K562 (cell line): ENCODE data around the gene GIPC3. TPM values are rescaled to one million over a fixed set of nuclear protein-coding genes. Genes with fewer than 3 reads are reported as not detected.

Experiments
- ADNP ChIP-seq: fragments of 200-800 bp; sonication (Bioruptor generic); IDR thresholded peaks from 2 replicates; pipeline ENCODE4 v1.6.1; 2016; ENCODE audit warnings: missing genetic modification characterization, missing compliant biosample characterization
- BRF2 ChIP-seq: IDR thresholded peaks from 3 replicates; pipeline ENCODE4 v1.6.1; 2011; ENCODE audit warnings: borderline replicate concordance, mild to moderate bottlenecking; ENCODE audit not compliant: insufficient read length, insufficient read depth
- CCAR2 ChIP-seq: fragments of 200-400 bp; formaldehyde crosslinking; IDR thresholded peaks from 2 replicates; pipeline ENCODE4 v1.6.1; 2017; ENCODE audit warnings: mild to moderate bottlenecking, low read depth, low read length
- FIP1L1 ChIP-seq: fragments of 200-400 bp; formaldehyde crosslinking; IDR thresholded peaks from 2 replicates; pipeline ENCODE4 v1.6.1; 2018; ENCODE audit warnings: mild to moderate bottlenecking, low read depth, low read length; ENCODE audit not compliant: poor library complexity, severe bottlenecking
- KLF10 ChIP-seq: fragments of 250-450 bp; sonication (Bioruptor Pico); IDR thresholded peaks from 2 replicates; pipeline ENCODE4 v1.6.1; 2021; ENCODE audit warnings: matching md5 sums
- MAFG ChIP-seq: fragments of 450-650 bp; conservative IDR thresholded peaks from 2 replicates; pipeline ENCODE4 v1.6.1; 2016; ENCODE audit warnings: missing genetic modification characterization, missing compliant biosample characterization
- RCOR1 ChIP-seq, 2 experiments: IDR thresholded peaks; 2 replicates each; pipeline ENCODE4 v1.6.1; 2012; ENCODE audit warnings: low read depth in 2 of 2, low read length in 2 of 2, borderline replicate concordance in 1 of 2, improper control_type of control experiment in 1 of 2
- SIX5 ChIP-seq, 2 experiments: IDR thresholded peaks; 2 replicates each; pipeline ENCODE4 v1.6.1; 2011; ENCODE audit warnings: low read length in 2 of 2, borderline replicate concordance in 1 of 2, low read depth in 1 of 2, mild to moderate bottlenecking in 1 of 2, moderate library complexity in 1 of 2; ENCODE audit not compliant: insufficient read depth in 1 of 2
- SMC3 ChIP-seq: conservative IDR thresholded peaks from 2 replicates; pipeline ENCODE4 v1.6.1; 2011; ENCODE audit warnings: low read depth, low read length, improper control_type of control experiment; ENCODE audit not compliant: insufficient read depth
- TFAP4 ChIP-seq: sonication (generic); formaldehyde crosslinking; IDR thresholded peaks from 2 replicates; pipeline ENCODE4 v1.8.0; 2022; ENCODE audit warnings: missing genetic modification reagents, mild to moderate bottlenecking, moderate library complexity, borderline replicate concordance
- ZNF316 ChIP-seq: fragments of 450-650 bp; IDR thresholded peaks from 2 replicates; pipeline ENCODE4 v1.6.1; 2016
- ZNF668 ChIP-seq: fragments of 250-450 bp; sonication (Bioruptor Pico); IDR thresholded peaks from 2 replicates; pipeline ENCODE4 v1.8.0; 2022; ENCODE audit warnings: mild to moderate bottlenecking, inconsistent platforms
- polyA plus RNA-seq, 8 experiments: library from polyadenylated mRNA; depleted of rRNA in 4 of 8; stranded (reverse) in 5 of 8; unstranded in 3 of 8; fragments of >200 nt; fragmentation: Nextera tagmentation in 2 of 8; fragmentation: Illumina TruSeq in 1 of 8; extraction: Ambion mirVana in 2 of 8; extraction: Trizol in 1 of 8; gene quantifications; 2 replicates each; pipeline versions ENCODE4 v1.2.1 to v1.2.3, GENCODE V29; 2011 to 2014; ENCODE audit warnings: inconsistent platforms in 1 of 8, missing spikeins in 1 of 8
- total RNA-seq, 7 experiments: library from RNA; depleted of rRNA in 6 of 7; stranded (reverse); fragments of >200 nt in 6 of 7; fragmentation: Illumina TruSeq in 2 of 7; extraction: Trizol in 2 of 7; gene quantifications; 2 replicates each; pipeline versions ENCODE4 v1.2.1 to v1.2.3, GENCODE V29; 2011 to 2021; ENCODE audit warnings: low replicate concordance in 1 of 7
- TF ChIP-seq, protein P1 (sequence below), 3 experiments: IDR thresholded peaks in 2 of 3; conservative IDR thresholded peaks in 1 of 3; 2 replicates each; pipeline ENCODE4 v1.5.1; 2011 to 2012; ENCODE audit warnings: low read length in 3 of 3, mild to moderate bottlenecking in 3 of 3, control low read depth in 2 of 3, improper control_type of control experiment in 1 of 3, inconsistent platforms in 1 of 3, low read depth in 1 of 3, mixed read lengths in 1 of 3, moderate library complexity in 1 of 3; ENCODE audit not compliant: insufficient read depth in 2 of 3
- TF ChIP-seq, protein P2 (sequence below): sonication (generic); formaldehyde crosslinking; IDR thresholded peaks from 2 replicates; pipeline ENCODE4 v1.8.1; 2023; ENCODE audit warnings: mild to moderate bottlenecking, missing genetic modification reagents
- TF ChIP-seq, protein P3 (sequence below): fragments of 450-650 bp; IDR thresholded peaks from 2 replicates; pipeline ENCODE4 v1.6.1; 2018; ENCODE audit not compliant: partially characterized antibody

Gene GIPC3
- total and polyA plus RNA-seq, 9 of the 15 experiments (the other 6 are each of a cell fraction or from before 2014, with no cell fraction given) = 0.03 to 3.6 (median 1.5) TPM; not detected in 1

DNA sequence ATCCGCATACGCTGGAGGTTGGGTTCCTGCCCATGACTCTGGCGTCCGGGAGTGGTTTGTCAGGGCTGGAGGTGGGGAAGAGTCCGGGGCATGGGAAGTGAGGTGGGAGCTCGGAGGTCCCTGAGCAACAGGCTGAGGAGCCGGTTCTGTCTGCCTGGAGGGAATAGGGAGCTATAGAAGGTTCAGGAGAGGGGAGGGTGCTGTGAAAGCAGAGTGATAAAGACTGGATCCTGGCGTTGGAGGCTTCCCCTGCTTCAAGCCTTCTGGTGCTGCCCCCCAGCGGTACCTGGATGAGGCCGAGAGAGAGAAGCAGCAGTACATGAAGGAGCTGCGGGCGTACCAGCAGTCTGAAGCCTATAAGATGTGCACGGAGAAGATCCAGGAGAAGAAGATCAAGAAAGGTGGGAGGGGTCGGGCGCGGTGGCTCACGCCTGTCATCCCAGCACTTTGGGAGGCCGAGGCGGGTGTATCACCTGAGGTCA, 10.0 kb upstream of the GIPC3 start (continued):
- TF ChIP-seq ADNP (tag) (0 out of 2 replicates have a peak, but pooled peaks have one; percentile 42), CCAR2 (no peak), TFAP4 (no peak), KLF10 (CRISPR knock-in tag) (no peak), SIX5 (IDR thresholded peaks at IDR 0.05; ENCODE audit: borderline replicate concordance in 1 of 2, insufficient read depth in 1 of 2, low read depth in 1 of 2, low read length in 2 of 2) (no peak), FIP1L1 (no peak), ZNF316 (no peak), SMC3 (0 out of 2 replicates have a peak, but pooled peaks have one; percentile 28), ZNF668 (CRISPR knock-in tag) (no peak), RCOR1 (IDR thresholded peaks at IDR 0.05; ENCODE audit: borderline replicate concordance in 1 of 2, low read depth in 2 of 2, low read length in 2 of 2) (peak in 1 of 2 experiments; percentile 59; a peak in 2 of 4 replicates), MAFG (tag) (no peak), BRF2 (no peak)
- TF ChIP-seq, protein P1, sequence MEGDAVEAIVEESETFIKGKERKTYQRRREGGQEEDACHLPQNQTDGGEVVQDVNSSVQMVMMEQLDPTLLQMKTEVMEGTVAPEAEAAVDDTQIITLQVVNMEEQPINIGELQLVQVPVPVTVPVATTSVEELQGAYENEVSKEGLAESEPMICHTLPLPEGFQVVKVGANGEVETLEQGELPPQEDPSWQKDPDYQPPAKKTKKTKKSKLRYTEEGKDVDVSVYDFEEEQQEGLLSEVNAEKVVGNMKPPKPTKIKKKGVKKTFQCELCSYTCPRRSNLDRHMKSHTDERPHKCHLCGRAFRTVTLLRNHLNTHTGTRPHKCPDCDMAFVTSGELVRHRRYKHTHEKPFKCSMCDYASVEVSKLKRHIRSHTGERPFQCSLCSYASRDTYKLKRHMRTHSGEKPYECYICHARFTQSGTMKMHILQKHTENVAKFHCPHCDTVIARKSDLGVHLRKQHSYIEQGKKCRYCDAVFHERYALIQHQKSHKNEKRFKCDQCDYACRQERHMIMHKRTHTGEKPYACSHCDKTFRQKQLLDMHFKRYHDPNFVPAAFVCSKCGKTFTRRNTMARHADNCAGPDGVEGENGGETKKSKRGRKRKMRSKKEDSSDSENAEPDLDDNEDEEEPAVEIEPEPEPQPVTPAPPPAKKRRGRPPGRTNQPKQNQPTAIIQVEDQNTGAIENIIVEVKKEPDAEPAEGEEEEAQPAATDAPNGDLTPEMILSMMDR (IDR thresholded peaks at IDR 0.05 in 2 of 3, conservative IDR thresholded peaks at IDR 0.05 in 1 of 3; ENCODE audit: insufficient read depth in 2 of 3, low read depth in 1 of 3, low read length in 3 of 3) = peak; percentile 55 to 64 (median 62)
- TF ChIP-seq, protein P2, sequence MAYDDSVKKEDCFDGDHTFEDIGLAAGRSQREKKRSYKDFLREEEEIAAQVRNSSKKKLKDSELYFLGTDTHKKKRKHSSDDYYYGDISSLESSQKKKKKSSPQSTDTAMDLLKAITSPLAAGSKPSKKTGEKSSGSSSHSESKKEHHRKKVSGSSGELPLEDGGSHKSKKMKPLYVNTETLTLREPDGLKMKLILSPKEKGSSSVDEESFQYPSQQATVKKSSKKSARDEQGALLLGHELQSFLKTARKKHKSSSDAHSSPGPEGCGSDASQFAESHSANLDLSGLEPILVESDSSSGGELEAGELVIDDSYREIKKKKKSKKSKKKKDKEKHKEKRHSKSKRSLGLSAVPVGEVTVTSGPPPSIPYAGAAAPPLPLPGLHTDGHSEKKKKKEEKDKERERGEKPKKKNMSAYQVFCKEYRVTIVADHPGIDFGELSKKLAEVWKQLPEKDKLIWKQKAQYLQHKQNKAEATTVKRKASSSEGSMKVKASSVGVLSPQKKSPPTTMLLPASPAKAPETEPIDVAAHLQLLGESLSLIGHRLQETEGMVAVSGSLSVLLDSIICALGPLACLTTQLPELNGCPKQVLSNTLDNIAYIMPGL (CRISPR knock-in tag) = no peak
- TF ChIP-seq, protein P3, sequence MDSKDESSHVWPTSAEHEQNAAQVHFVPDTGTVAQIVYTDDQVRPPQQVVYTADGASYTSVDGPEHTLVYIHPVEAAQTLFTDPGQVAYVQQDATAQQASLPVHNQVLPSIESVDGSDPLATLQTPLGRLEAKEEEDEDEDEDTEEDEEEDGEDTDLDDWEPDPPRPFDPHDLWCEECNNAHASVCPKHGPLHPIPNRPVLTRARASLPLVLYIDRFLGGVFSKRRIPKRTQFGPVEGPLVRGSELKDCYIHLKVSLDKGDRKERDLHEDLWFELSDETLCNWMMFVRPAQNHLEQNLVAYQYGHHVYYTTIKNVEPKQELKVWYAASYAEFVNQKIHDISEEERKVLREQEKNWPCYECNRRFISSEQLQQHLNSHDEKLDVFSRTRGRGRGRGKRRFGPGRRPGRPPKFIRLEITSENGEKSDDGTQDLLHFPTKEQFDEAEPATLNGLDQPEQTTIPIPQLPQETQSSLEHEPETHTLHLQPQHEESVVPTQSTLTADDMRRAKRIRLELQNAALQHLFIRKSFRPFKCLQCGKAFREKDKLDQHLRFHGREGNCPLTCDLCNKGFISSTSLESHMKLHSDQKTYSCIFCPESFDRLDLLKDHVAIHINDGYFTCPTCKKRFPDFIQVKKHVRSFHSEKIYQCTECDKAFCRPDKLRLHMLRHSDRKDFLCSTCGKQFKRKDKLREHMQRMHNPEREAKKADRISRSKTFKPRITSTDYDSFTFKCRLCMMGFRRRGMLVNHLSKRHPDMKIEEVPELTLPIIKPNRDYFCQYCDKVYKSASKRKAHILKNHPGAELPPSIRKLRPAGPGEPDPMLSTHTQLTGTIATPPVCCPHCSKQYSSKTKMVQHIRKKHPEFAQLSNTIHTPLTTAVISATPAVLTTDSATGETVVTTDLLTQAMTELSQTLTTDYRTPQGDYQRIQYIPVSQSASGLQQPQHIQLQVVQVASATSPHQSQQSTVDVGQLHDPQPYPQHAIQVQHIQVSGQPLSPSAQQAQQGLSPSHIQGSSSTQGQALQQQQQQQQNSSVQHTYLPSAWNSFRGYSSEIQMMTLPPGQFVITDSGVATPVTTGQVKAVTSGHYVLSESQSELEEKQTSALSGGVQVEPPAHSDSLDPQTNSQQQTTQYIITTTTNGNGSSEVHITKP = no peak
